HG03045 (cell line): ENCODE results near the gene GRK5.
A peak's percentile ranks its signal among the peaks of the same experiment; 100 is the strongest.
"Not testable (repeated sequence)": the region's sequence is repeated elsewhere in the genome, so short reads cannot be mapped to it uniquely, and the experiment has no call there.

Experiments used
- ATAC-seq: cut with Tn5 transposase; IDR thresholded peaks from one replicate; pipeline ENCODE4 v1.9.1; 2021; ENCODE audit warnings: mild to moderate bottlenecking, moderate library complexity; ENCODE audit not compliant: unreplicated experiment

The GRK5 gene

DNA sequence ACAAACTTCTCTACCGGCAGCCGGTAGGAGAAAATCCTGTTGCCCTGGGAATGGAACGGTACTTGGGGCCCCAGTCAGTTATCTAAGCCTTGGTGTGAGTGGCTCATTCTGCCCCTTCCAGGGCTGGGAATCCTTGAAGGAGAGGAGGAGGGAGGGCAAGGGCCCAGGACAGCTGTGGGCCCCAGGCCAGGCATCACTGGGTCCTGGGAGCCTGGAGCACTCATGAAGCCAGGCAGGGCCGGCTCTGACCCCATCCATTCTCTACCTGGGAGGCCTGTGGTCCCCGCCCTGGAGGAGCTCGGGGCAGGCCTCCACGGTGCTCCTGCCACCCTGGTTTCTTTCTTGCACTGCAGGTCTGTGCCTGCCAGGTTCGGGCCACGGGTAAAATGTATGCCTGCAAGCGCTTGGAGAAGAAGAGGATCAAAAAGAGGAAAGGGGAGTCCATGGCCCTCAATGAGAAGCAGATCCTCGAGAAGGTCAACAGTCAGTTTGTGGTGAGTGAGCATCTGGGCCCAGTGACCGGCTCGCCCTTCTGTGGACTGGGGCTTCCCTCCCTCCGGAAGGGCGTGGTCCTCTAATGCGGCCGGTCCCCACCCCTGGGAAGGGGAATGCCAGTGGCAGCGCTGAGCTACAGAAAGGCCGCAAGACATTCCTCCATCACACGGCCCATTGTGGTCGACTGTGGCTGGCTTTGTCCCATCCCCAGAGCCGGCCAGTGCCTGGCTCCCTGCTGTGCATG, 223.8 kb downstream of the GRK5 start:
- ATAC-seq = no peak

DNA sequence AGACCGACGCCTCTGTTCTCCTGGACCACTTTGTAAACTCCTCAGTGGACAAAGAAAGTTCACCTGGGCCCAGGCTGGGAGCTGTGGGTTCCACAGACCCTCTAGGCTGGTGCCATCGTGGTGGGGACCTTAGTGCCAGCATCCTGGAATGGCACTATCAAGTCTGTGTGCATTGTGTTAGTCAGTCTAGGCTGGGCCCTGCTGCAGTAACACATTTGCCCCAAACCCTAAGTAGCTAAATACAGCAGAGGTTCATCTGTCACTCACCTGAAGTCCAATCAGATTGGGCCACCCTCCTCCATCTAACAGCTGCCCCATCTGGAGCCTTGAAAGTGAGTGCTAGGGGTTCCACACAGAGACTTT, 224.4 kb downstream of the GRK5 start:
- ATAC-seq = no peak

DNA sequence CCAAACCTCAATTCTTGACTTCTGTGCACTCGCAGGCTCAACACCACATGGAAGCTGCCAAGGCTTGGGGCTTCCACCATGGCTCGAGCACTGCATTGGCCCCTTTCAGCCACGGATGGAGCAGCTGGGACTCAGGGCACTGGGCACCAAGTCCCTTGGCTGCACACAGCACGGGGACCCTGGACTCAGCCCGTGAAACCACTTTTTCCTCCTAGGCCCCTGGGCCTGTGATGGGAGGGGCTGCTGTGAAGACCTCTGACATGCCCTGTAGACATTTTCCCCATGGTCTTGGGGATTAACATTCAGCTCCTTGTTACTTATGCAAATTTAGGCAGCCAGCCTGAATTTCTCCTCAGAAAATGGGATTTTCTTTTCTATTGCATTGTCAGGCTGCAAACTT, 227.6 kb downstream of the GRK5 start:
- ATAC-seq = not testable (repeated sequence)

DNA sequence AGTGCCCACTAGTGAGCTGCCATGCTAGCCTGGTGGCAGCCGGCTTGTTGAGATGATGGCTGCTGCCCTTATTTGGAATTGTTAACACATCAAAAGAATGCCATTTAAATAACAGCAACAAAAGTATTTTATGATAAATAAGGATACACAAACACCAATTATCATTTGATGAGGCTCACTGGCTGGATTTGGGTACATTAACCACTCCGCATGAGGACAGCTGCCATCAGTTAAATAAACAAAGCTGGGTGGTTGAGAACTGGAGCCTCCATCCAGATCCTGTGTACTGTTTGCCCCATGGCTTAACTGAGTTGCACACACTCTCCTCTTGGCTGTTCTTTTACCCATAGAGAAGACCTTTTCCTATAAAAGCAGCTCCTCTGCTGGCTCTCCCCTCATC, 231.3 kb downstream of the GRK5 start:
- ATAC-seq = no peak

DNA sequence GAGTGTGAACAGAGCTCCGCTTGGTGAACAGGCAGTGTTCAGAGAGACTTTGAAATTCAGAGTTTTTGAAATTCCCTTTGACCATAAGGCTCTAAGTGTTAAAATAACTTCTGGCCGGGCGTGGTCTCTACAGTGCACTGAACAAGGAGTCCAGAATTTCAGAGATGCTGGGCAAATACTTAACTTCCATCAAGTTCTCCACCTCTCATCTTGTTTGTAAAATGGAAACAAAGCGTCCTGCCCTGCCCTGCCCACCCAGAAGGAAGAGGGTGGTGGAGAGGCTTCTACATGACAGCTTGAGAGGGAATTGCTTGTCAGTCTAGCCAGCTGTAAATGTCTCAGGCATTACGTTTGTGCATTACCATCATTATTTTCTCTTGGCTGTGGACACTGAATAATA, 232.6 kb downstream of the GRK5 start:
- no peak for ATAC-seq

DNA sequence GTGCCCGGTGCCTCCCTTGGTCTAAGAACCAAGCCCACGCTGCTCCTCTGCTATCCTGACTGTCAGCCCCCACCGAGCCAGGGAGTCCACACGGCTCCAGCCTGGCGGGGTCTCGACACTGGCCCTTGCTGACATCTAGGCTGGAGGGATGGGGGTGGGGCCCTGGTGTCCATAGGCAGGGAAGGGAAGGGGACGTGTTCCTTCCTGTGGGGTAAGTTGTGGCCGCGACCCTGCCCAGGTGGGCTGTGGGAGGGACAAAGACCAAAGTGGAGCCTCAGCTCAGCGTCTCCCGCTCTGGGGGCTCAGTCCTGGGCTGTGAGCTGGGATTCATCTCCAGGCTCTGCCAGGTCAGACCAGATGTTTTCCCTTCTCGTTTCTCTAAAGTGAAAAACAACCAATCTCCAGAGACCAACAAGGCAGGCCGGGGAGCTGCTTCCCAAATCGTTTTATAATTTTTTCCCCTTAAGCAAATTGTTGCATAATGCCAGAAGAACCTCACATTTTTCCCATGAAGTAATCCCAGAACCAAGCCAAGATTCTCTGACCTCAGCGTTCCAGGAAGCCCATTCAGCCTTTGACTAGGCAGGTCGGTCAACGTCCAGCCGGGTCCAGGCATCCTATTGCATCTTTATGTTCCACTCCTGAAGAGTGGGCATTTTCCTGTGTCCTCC, 233.9 kb downstream of the GRK5 start:
- ATAC-seq = no peak

DNA sequence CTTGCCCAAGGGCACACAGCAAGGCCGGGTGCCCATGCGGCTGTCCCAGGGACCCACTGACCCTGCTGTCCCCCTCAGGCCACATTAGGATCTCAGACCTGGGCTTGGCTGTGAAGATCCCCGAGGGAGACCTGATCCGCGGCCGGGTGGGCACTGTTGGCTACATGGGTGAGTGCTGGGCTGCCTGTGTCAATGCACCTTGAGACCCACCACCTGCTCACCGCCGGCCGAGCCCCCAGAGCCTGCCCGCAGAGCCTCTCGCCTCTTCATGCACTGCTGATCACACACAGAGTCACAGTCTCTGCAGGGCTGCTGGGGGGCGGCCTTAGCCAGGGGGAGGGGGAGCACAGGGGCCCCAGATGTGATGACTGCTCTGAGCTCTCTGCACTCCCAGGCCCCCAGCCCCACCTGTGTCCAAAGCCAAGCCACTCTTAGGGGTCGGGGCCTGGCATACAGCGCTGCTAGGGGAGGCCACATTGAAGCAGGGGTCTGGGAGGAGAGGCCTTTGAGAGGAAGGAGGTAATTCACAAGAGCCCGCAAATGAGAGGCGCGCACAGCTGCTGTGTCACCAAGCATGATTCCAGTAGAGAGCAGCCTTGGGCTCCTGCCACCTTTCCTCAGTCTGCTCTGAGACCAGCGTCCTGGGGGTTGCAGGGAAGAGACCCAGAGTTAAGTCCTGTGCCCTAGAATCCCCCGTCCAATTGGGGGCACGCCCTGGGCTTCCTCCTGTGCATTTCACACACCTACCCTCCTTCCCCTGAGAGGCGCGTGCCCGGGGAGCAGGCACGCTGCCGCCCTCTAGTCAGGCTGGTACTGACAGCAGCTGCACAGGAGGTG, 234.8 kb downstream of the GRK5 start:
- no peak for ATAC-seq

DNA sequence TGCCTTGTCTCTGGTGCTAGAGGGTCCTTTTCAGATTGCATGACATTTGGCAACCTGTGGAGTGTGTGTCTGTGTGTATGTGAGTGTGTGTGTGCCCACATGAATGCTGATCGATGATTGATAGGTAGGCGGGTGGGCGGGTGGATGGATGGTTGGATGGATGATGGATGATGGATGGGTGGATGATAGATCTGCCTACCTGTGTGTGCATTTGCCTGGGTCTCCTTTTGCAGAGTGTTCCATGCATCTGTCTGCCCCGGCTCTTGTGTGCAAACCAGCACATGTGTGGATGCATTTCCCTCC, 235.3 kb downstream of the GRK5 start:
- no peak for ATAC-seq

DNA sequence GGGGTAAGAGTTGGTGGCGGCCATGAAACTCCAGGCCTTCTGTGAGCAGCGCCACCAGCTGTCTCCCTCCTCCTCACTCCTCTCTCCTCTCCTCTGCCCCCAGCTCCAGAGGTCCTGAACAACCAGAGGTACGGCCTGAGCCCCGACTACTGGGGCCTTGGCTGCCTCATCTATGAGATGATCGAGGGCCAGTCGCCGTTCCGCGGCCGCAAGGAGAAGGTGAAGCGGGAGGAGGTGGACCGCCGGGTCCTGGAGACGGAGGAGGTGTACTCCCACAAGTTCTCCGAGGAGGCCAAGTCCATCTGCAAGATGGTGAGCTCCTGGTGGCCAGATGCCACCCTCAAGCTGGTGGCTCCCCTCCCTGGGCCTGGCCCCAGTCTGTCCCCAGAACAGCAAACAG, 236.1 kb downstream of the GRK5 start:
- no peak for ATAC-seq

DNA sequence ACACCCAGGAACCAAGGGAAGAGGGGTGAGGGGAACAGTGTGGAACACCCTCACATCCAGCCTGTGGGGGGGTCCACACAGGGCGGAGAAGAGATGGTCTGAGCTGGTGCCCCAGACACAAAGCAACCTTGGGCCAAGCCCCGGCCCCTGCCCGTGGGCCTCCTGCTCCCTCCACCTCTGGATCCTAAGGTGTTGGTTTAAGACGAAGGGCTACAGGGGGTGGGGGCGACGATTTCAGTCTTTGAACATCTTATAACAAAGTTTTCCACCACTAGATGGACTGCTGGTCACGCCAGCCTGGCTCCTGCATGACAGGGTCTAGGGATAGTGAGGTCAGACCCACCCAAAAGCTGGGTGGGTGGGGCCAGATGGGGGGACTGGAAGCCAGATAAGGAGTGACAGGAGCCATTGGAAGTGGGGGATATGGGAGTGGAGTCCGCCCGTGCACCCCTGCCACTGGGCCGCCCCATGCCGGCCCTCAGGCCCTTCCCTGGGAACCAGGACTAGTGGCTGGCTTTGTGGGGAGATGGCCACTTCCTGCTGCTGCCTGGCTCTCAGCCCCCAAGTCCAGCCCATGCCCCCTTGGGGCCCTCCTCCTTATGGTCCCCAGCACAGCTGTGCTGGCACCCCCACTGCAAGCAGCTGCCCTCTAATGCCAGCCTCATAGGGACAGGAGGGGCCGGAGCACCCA, 236.7 kb downstream of the GRK5 start:
- ATAC-seq = no peak

DNA sequence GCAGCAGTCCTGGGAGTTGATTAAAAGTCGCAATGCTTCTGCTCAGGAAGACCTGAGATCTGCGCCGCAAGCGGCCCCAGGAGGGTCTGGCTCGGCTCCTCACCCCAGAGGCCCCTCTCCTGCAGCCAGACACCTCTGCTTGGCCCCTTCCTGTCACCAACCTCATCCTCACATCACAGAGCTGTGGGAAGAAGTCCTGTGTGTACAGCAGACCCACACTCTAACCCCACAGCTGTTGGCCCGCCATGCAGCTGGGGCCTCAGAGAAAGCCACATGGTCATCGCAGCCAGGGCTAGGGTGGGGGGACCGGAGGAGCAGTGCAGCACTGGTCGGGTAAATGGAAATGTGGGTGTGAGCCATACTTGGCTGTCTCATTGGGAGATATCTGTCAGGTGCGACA, 237.5 kb downstream of the GRK5 start:
- ATAC-seq = no peak

DNA sequence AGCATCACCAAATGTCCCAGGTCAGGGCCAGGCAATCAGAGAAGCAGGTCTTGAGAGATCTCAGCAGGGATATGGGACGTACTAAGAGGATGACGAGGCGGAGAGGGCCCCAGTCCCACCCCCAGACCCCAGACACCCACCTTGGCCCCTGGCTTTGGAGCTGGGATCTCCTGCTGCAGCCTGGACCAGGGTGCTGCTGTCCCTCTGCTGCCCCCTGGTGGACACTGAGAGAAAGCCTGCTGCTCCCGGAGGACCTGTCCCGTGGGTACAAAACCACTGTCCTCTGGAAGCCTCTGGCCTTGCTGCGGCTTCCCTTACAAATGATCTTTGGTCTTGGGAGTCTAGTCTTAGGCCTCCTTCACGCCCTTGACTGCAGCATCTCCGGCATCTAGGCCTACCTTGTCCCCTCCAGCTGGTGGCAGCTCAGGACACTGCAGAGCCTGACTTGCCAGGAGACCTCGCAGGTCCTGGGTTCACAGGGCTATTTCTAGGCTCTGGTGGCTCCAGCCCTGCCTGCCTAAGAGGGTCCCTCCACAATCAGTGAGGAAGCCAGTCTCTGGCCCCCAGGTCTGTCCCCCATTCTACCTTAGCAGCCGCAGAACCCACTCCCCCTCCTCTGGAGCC, 238.1 kb downstream of the GRK5 start:
- ATAC-seq = peak; percentile 48

DNA sequence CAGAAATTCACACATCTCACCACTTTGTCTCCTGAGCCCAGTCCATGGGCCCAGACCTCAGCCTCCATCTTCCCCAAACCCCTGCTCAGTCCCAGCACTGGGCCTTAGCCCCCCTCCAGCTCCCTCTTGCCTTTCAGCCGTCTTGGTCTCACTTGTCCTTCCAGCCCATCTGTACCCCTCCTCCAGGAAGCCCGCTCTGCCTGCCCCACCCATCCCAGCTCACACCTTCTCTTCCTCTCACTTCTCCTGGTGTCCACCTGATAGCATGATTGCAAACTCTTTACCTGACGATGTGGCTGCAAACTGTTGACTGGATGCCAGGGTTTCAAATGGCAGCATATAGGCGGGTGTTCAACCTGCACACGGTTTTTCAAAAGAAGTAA, 238.6 kb downstream of the GRK5 start:
- ATAC-seq = no peak

DNA sequence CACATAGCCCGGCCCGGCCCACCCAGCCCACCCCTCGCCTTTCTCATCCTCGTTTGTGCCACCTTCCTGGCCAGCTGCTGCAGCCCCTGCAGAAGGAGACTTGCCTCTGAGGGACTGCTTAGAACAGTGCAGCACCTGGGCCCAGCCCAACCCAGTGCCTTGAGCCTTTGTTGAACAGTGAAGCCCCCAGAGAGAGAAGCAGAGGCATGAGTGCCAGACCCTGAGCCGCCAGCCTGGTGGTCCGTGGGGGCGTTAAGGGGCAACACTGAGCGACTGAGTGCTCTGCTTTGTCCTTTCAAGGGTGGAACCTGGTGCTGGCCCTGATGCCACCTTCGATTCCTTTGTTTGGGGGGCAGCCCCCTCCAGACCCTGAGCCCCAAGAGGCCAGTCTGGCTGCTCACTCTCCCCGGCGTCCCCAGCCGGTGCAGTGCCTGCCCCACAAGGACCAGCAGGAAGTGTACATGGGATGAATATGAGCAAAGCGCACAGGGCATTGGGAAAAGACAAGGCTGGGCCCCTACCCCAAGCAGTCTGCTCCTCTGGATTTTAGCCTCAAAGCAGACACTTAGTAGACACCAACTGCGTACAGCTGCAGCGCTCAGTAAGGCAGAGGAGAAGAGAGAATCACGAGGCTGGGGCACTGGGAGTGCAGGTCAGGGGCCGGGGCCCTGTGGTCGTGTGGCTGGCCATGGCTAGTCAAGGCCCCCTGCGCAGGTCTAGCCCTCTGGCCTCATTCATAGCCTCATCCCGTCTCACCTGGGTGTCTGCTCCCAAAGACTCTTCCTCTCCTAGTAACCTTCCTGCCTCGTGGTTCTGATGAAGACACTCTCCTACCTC, 239.3 kb downstream of the GRK5 start:
- ATAC-seq = no peak

DNA sequence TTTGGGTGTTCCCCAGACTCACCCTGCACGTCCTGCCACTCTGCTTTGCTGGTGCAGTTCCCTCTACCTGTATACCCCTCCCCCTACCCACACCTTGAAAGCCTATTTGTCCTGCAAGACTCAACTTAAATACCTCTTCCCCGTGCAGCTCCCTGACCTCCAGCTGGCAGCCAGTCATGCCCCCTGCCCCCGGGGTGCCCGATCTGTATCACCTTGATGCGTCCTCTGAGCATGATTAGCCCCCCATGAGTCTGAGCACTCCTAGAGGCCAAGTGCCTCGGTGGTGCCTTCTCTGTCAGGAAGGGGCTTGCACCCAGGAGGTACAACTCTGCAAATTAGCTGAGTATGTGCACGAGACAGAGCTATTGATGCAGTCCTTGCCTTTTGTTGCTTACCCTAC, 240.1 kb downstream of the GRK5 start:
- ATAC-seq = no peak

DNA sequence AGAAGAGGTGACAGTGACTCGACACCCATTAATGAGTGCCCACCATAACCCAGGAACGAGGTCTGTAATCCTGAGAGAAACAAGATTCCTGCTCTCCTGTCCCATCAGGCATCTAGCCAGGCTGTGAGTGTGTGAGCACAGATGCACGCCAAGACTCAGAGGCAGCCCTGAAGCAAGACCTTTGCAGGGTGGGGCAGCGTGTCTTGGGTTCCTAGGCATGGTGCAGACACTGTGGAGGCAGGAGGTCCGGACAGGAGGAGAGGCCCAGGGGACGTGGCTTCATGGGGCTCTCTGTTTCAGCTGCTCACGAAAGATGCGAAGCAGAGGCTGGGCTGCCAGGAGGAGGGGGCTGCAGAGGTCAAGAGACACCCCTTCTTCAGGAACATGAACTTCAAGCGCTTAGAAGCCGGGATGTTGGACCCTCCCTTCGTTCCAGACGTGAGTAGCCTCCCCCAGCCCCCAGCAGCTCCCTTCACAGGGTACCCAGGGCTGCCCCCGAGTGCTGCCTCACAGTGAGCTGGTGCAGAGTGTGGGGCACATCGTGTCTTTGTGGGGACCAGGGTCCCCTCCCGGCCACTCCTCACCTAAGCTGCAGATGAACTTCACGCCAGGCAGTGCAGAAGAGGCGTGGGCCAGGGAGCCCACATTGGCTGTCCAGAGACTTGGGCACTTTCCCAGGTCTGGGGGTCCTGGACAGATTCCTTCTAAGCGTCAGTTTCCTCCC, 240.6 kb downstream of the GRK5 start:
- no peak for ATAC-seq

DNA sequence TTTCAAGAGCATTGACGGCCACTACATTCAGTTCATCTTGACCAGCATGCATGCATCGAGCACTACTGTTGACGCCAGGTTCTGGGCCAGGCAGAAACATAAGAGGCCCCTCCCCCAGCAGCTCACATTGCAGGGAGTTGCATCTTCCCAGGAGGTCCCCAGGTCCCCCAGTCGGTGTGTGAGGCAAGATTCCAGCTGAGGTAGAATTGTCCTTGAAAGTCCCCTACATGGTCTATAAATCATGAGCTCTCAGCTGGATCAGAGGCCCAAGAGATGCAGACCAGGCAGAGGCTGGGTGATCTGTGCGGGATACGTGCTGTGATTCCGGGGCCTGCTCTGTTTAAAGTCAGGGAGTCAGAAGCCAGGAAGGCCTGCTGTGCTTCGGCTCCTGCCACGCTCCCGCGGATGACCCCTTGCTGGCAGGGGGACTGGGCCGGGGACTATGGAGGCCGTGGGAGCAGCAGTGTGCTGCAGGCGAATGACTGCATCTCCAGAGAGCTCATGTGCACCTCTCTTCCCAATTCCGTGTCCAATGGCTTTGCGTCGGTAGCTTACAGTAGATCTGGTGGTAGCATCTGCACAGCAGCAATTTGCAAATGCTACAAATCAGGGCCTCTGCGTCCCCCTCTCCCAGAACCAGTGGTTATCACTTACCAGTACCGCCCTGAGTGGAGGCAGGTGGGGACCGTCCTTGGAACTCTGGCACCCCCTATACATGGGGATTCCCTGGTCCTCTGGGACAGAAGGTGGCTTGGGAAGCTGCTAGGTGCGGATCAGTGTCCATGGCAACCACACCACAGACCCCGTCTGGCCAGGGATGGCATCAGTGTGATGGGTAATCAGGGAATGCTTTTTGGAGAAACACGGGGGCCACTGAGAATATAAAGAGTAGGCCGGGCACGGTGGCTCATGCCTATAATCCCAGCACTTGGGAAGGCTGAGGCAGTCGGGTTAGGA, 241.5 kb downstream of the GRK5 start:
- ATAC-seq = no peak

DNA sequence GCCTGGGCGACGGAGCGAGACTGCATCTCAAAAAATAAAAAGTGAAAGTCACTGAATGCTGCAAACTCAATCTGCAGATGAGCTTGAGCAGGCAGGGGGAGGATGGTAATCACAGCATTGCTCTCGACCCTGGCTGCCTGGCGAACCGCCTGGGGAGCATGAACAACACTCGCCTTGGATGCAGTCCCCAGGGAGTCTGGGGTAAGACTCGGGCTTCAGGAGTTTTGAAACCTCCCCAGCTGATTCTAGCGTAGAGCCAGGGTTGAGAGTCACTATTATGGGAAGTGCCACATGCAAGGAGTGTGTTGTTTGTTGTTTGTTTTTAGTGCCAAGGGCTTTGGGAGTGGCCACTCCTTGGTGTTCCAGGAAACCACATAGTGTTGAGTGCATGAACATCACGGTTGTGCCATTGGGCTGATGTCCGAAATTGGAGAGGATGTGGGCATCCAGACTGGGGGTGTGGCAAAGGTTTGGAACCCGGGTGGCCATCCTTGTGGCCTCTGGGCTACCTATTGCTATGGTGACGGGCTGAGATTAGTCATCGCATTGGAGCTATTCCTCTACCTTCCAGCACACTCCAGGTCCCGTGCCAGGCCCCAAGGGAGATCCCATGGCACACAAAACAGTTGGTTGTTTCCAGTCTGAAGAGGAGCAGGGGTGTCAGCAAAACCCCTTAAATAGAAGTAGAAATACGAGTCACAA, 242.5 kb downstream of the GRK5 start:
- no peak for ATAC-seq
